22Rv1 (cell line): ENCODE measurements around the gene SFT2D1.

Experiments used
- H3K27ac ChIP-seq: fragments of 450-650 bp; 2 replicates; pipeline ENCODE4 v1.5.1; 2017
- ZFX ChIP-seq: fragments of 450-650 bp; IDR thresholded peaks from 2 replicates; pipeline ENCODE4 v1.6.1; 2017; ENCODE audit warnings: antibody characterized with exemption, borderline replicate concordance
- TF ChIP-seq, protein P1 (sequence below): fragments of 450-650 bp; IDR thresholded peaks from 2 replicates; pipeline ENCODE4 v1.5.1; 2017; ENCODE audit warnings: mild to moderate bottlenecking

Gene SFT2D1

DNA sequence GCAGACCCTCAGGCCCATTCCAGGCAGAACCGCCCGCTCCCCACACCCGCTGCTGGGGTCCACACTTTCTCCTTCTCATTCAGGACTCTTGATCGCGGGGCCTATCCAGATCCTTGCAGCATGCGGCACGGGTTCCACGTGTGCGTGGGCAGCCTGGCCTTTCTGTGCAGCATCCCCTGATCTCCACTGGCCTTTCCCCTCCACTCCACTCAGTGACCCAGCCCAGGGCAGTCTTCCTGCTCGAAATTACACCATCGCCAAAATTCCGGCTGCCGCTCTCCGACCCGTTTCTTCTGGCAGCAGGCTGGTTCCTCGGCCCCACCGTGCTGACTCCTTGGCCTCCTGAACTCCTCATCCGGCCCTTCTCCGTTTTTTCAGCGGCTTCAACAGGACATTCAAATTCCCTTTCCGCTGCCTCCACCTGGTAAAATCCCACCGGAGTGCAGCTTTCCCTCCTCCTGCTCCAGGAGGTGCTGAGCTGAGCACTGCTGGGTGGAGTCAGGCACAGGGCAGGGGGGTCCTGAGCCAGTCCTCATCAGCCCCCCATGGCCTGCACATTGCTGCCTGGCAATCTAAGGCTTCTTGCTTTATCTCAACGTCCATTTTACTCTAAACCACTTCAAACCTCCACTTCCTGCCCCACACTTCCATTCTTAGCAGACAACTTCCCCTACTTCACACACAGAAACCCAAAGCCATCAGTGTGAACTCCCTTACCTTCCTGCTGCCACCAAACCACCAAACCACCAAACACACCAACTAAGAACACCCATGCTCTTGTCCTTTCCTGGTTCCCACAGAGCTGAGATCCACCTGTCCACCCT, 9.0 kb downstream of the SFT2D1 start:
- H3K27ac ChIP-seq = no peak overlapping the region
- TF ChIP-seq, protein P1, sequence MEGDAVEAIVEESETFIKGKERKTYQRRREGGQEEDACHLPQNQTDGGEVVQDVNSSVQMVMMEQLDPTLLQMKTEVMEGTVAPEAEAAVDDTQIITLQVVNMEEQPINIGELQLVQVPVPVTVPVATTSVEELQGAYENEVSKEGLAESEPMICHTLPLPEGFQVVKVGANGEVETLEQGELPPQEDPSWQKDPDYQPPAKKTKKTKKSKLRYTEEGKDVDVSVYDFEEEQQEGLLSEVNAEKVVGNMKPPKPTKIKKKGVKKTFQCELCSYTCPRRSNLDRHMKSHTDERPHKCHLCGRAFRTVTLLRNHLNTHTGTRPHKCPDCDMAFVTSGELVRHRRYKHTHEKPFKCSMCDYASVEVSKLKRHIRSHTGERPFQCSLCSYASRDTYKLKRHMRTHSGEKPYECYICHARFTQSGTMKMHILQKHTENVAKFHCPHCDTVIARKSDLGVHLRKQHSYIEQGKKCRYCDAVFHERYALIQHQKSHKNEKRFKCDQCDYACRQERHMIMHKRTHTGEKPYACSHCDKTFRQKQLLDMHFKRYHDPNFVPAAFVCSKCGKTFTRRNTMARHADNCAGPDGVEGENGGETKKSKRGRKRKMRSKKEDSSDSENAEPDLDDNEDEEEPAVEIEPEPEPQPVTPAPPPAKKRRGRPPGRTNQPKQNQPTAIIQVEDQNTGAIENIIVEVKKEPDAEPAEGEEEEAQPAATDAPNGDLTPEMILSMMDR = no peak
- no peak for TF ChIP-seq ZFX

DNA sequence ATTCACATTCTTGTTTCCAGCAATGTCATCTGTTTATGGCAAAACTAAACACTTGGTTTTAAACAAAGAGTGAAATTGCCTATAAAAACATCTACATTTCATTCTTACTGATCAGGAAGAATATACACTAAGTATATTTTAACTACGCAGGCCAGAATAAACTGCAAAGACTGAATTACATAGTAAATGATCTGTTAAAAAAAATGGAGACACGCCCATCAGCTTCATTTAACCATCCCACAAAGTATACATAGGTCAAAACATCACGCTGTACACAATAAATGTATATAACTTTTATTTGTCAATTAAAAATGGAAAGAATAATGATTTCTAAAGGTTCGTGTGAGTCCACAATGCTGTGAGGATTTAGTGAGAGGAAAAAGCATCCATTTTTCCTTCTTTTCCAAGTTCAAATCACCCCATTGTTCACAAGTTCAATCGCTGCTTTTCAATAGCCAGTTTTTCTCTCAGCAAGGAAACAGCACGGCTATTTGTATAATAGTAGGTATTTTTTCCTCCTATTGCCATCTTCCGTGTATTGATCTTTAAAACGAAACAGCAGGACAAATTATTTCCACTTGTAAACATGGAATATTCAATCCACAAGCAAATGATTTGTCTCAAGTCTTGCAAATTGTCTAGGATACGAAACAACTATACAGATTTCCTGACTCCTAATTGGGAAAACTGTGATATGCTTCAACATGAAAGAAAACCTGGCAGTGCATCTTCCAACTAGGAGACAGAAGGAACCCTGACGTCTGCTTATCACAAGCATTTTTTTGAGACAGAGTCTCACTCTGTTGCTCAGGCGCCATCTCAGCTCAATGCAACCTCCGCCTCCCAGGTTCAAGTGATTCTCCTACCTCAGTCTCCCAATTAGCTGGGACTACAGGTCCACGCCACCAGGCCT, 10.6 kb downstream of the SFT2D1 start:
- no peak overlapping the region for H3K27ac ChIP-seq
- TF ChIP-seq, protein P1 = no peak
- no peak for TF ChIP-seq ZFX

DNA sequence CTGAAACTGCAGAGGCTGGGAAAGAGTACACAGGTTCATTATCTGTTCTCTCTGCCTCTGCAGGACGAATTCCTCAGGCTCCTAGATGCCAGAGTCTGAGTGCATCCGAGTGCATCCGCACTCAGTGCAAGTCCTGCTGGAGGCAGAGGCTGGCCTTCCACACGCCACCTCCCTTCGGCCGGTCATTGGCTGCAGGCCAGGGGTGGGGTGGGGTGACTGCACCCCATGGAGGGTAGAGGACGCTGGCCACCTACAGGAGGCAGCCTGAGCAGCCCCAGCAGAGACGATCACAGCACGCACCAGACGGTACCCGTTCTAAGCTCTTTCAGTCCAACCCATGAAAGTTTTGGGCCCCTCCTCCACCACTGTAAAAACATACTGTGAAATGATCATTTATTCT, 11.7 kb downstream of the SFT2D1 start:
- TF ChIP-seq, protein P1 = no peak
- TF ChIP-seq ZFX = no peak
- no peak overlapping the region for H3K27ac ChIP-seq

DNA sequence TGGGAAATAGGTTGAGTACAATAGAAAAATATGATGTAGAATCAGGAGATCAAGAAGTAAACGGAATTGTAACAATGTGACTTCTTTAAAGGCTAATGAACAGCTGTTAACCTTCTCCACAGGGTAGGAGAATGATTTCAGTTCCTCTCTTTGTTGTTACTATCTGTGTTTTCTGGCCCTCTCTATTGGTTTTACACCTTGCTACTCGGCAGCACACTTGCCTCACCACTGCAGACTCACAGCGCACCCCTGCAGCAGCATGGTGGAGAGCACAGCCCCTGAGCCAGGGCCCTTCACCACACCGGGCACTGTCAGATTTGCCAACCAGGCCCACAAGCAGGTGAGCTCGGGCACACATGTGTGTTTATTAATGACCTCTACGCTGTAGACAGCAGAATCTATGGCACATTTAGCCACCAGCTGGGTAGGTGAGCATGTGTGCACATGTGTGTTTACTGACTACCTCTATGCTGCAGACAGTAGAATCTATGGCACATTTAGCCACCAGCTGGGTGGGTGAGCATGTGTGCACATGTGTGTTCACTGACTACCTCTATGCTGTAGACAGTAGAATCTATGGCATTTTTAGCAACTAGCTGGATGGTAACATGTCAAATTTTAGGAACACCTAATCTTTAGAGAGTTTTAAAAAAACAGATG, 16.8 kb downstream of the SFT2D1 start:
- no peak for TF ChIP-seq ZFX
- TF ChIP-seq, protein P1 = no peak
- H3K27ac ChIP-seq = no peak overlapping the region

DNA sequence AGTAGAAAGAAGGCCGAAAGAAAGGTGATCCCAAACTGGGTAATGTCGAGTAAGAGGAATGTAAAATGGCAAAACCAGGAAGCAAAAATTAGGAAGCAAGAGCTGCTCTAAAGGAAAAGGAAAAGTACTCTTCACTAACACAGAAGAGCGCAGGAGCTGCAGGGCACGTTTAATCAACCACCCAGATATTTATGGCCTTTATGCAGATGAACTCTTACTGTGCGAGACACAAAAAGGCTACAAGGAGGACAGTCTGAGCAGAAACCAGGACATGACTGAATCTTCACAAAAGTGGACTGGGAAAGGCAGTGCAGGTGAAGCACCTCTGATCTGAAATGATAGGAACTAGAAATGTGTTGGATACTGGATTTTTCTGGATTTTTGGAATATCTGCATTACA, 18.9 kb downstream of the SFT2D1 start:
- TF ChIP-seq, protein P1 = no peak
- H3K27ac ChIP-seq = no peak overlapping the region

DNA sequence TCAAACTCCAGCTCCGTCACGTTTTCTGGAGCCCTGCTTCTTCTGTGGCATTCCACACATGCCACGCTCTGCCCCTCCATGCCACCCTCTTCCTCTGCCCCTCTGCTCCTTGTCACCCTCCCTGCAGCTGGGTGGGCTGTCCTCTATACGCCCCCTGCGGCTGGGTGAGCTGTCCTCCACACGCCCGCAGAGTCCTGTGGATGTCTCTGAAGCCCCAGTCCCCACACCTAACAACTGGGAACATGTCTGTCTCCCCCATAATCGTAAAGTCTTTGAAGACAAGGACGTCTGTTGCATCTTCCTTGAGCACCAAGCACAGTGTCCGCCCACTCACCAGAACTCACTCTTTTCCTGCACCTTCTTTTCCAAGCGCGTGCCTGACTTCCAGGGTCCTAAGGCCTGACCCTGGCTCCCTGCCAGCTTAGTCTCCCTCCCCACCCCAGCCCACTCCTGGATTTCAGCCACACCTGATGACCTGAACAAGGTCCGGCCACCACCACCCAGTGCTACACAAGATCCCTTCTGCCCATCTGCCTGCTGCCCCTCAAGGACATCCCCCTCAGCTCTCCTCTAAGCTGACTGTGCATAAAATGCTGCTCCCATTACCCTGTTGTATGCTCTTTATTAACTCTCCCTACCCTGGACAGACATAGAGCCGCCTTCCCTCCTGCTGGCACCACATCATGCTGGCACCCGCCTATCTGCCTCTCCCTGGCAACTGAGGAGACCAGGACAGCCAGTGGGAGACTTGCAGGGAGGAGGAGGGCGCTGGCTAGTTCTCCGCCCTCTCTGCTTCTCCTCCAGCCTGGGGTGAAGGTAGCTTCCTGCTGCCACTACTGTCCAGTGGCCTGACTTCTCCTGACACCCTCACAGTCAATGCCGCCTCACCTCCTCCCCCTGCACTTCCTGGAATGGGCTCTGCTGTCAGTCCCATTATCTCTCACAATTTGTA, 23.4 kb downstream of the SFT2D1 start:
- TF ChIP-seq, protein P1 = no peak
- TF ChIP-seq ZFX = no peak
- H3K27ac ChIP-seq = no peak overlapping the region
